IMR-90 (cell line): ENCODE data around the gene TTC7B.

ENCODE experiments used
- BHLHE40 ChIP-seq: fragments of 150-350 bp; IDR thresholded peaks from 2 replicates; pipeline ENCODE4 v1.6.1; 2016; ENCODE audit warnings: mild to moderate bottlenecking, low read depth, low read length
- CEBPB ChIP-seq: IDR thresholded peaks from 2 replicates; pipeline ENCODE4 v1.6.1; 2012; ENCODE audit warnings: low read depth, low read length, improper control_type of control experiment
- MAFK ChIP-seq: IDR thresholded peaks from 2 replicates; pipeline ENCODE4 v1.6.1; 2012; ENCODE audit warnings: low read depth, low read length, improper control_type of control experiment
- MAZ ChIP-seq: IDR thresholded peaks from 2 replicates; pipeline ENCODE4 v1.6.1; 2012; ENCODE audit warnings: low read depth, mild to moderate bottlenecking, low read length, improper control_type of control experiment, moderate library complexity, borderline replicate concordance
- MXI1 ChIP-seq: IDR thresholded peaks from 2 replicates; pipeline ENCODE4 v1.6.1; 2012; ENCODE audit warnings: low read depth, mild to moderate bottlenecking, low read length, moderate library complexity, borderline replicate concordance
- POLR2A ChIP-seq: IDR thresholded peaks from 2 replicates; pipeline ENCODE4 v1.6.1; 2012; ENCODE audit warnings: mild to moderate bottlenecking, low read depth, low read length
- RAD21 ChIP-seq: IDR thresholded peaks from 2 replicates; pipeline ENCODE4 v1.6.1; 2012; ENCODE audit warnings: low read length, improper control_type of control experiment
- SMC3 ChIP-seq: fragments of 150-350 bp; IDR thresholded peaks from 2 replicates; pipeline ENCODE4 v1.6.1; 2016; ENCODE audit warnings: low read depth, mild to moderate bottlenecking, antibody characterized with exemption, low read length, moderate library complexity
- TF ChIP-seq, protein P1 (sequence below): conservative IDR thresholded peaks from 2 replicates; pipeline ENCODE4 v1.5.1; 2012; ENCODE audit warnings: mild to moderate bottlenecking, low read depth, low read length, improper control_type of control experiment
- TF ChIP-seq, protein P2 (sequence below): fragments of 150-350 bp; IDR thresholded peaks from 2 replicates; pipeline ENCODE4 v1.6.1; 2016; ENCODE audit warnings: low read depth, mild to moderate bottlenecking, low read length, moderate library complexity, borderline replicate concordance

- TF ChIP-seq MAFK (no peak), BHLHE40 (no peak), CEBPB (no peak), MAZ (no peak), POLR2A (no peak), SMC3 (no peak), MXI1 (no peak), RAD21 (no peak)
- TF ChIP-seq, protein P1, sequence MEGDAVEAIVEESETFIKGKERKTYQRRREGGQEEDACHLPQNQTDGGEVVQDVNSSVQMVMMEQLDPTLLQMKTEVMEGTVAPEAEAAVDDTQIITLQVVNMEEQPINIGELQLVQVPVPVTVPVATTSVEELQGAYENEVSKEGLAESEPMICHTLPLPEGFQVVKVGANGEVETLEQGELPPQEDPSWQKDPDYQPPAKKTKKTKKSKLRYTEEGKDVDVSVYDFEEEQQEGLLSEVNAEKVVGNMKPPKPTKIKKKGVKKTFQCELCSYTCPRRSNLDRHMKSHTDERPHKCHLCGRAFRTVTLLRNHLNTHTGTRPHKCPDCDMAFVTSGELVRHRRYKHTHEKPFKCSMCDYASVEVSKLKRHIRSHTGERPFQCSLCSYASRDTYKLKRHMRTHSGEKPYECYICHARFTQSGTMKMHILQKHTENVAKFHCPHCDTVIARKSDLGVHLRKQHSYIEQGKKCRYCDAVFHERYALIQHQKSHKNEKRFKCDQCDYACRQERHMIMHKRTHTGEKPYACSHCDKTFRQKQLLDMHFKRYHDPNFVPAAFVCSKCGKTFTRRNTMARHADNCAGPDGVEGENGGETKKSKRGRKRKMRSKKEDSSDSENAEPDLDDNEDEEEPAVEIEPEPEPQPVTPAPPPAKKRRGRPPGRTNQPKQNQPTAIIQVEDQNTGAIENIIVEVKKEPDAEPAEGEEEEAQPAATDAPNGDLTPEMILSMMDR, result no peak
- TF ChIP-seq, protein P2, sequence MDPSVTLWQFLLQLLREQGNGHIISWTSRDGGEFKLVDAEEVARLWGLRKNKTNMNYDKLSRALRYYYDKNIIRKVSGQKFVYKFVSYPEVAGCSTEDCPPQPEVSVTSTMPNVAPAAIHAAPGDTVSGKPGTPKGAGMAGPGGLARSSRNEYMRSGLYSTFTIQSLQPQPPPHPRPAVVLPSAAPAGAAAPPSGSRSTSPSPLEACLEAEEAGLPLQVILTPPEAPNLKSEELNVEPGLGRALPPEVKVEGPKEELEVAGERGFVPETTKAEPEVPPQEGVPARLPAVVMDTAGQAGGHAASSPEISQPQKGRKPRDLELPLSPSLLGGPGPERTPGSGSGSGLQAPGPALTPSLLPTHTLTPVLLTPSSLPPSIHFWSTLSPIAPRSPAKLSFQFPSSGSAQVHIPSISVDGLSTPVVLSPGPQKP, result no peak
These were observed 257.1 kb downstream of the TTC7B start for GRCh38 chr14:90558983-90559590.
